ENCODE results near the gene CREB5.

- TF ChIP-seq, protein P1, sequence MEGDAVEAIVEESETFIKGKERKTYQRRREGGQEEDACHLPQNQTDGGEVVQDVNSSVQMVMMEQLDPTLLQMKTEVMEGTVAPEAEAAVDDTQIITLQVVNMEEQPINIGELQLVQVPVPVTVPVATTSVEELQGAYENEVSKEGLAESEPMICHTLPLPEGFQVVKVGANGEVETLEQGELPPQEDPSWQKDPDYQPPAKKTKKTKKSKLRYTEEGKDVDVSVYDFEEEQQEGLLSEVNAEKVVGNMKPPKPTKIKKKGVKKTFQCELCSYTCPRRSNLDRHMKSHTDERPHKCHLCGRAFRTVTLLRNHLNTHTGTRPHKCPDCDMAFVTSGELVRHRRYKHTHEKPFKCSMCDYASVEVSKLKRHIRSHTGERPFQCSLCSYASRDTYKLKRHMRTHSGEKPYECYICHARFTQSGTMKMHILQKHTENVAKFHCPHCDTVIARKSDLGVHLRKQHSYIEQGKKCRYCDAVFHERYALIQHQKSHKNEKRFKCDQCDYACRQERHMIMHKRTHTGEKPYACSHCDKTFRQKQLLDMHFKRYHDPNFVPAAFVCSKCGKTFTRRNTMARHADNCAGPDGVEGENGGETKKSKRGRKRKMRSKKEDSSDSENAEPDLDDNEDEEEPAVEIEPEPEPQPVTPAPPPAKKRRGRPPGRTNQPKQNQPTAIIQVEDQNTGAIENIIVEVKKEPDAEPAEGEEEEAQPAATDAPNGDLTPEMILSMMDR (conservative IDR thresholded peaks at IDR 0.05; ENCODE audit: low read length): no peak
- no peak for TF ChIP-seq EZH2phosphoT487 (IDR thresholded peaks at IDR 0.05; ENCODE audit: borderline replicate concordance)
Measured at GRCh38 chr7:28815369-28815927, 403.1 kb downstream of the CREB5 start.

Data from Loucy (cell line).